ENCODE results near the gene NARF. TPM values are rescaled to one million over a fixed set of nuclear protein-coding genes. Genes with fewer than 3 reads are reported as not detected.

Gene NARF
- total and polyA plus RNA-seq, 2 experiments from 2014 or later: 66.1 to 67.1 TPM

DNA sequence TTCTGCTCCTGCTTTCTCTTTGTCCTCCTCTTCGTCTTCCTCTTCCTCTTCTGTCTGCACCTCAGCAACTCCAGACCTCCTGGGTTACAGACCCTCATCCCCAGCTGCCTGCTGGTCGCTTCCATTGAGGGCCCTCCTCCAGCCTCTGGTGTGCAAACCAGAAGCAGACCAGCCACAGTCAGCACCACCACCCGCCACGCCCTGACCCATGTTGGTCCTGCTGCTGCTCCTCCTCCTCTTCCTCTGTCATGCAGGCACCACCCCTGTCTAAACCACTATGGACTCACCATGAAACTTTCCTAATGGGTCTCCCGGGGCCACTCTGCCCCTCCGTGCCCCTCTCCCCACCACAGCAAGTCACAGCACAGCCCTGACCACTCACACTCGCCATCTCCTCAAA lies 28.7 kb upstream of the NARF start:
- Mint-ChIP-seq H3K9me3 (no peaks in the 10 kb centered on the region), H3K4me3 (no peak overlapping the region), H3K36me3 (ENCODE audit: low read depth) (no peaks in the 10 kb centered on the region; the same call in 2 of the 3 replicates), H3K27me3 (ENCODE audit: insufficient read depth, low read depth, poor library complexity) (peaks cover 16% of the 10 kb centered on the region), H3K4me1 (no peaks in the 10 kb centered on the region; the same call in 2 of the 3 replicates), H3K27ac (no peak overlapping the region)
- H4K20me1 ChIP-seq (replicated peaks; ENCODE audit: insufficient read depth): no peaks in the 10 kb centered on the region; the same call in 1 of the 2 replicates
- no peak overlapping the region for H3K27ac ChIP-seq (ENCODE audit: low read depth)
- H3K9me2 ChIP-seq (ENCODE audit: insufficient read depth): no peaks in the 10 kb centered on the region
- no peaks in the 10 kb centered on the region for H3K27me3 ChIP-seq (ENCODE audit: insufficient read depth)
- H3K4me3 ChIP-seq: no peak overlapping the region
- H2AFZ ChIP-seq: no peak overlapping the region
- no peaks in the 10 kb centered on the region for H3K4me1 ChIP-seq (ENCODE audit: insufficient read depth)
- H3K79me2 ChIP-seq (replicated peaks; ENCODE audit: insufficient read depth): no peaks in the 10 kb centered on the region
- no peak overlapping the region for H3K4me2 ChIP-seq
- H3F3A ChIP-seq (replicated peaks; ENCODE audit: low read depth): no peaks in the 10 kb centered on the region
- TF ChIP-seq NANOG (IDR thresholded peaks at IDR 0.05; ENCODE audit: borderline replicate concordance): no peak
- TF ChIP-seq POLR2AphosphoS5 (IDR thresholded peaks at IDR 0.05; ENCODE audit: low read depth): no peak
- no peak for TF ChIP-seq ZNF331 (CRISPR knock-in tag; IDR thresholded peaks at IDR 0.05; ENCODE audit: low read depth)
- no peak for TF ChIP-seq JUNB (IDR thresholded peaks at IDR 0.05; ENCODE audit: unreplicated experiment)
- TF ChIP-seq EZH2 (IDR thresholded peaks at IDR 0.05; ENCODE audit: low read depth, unreplicated experiment): no peak
- TF ChIP-seq, protein P1, sequence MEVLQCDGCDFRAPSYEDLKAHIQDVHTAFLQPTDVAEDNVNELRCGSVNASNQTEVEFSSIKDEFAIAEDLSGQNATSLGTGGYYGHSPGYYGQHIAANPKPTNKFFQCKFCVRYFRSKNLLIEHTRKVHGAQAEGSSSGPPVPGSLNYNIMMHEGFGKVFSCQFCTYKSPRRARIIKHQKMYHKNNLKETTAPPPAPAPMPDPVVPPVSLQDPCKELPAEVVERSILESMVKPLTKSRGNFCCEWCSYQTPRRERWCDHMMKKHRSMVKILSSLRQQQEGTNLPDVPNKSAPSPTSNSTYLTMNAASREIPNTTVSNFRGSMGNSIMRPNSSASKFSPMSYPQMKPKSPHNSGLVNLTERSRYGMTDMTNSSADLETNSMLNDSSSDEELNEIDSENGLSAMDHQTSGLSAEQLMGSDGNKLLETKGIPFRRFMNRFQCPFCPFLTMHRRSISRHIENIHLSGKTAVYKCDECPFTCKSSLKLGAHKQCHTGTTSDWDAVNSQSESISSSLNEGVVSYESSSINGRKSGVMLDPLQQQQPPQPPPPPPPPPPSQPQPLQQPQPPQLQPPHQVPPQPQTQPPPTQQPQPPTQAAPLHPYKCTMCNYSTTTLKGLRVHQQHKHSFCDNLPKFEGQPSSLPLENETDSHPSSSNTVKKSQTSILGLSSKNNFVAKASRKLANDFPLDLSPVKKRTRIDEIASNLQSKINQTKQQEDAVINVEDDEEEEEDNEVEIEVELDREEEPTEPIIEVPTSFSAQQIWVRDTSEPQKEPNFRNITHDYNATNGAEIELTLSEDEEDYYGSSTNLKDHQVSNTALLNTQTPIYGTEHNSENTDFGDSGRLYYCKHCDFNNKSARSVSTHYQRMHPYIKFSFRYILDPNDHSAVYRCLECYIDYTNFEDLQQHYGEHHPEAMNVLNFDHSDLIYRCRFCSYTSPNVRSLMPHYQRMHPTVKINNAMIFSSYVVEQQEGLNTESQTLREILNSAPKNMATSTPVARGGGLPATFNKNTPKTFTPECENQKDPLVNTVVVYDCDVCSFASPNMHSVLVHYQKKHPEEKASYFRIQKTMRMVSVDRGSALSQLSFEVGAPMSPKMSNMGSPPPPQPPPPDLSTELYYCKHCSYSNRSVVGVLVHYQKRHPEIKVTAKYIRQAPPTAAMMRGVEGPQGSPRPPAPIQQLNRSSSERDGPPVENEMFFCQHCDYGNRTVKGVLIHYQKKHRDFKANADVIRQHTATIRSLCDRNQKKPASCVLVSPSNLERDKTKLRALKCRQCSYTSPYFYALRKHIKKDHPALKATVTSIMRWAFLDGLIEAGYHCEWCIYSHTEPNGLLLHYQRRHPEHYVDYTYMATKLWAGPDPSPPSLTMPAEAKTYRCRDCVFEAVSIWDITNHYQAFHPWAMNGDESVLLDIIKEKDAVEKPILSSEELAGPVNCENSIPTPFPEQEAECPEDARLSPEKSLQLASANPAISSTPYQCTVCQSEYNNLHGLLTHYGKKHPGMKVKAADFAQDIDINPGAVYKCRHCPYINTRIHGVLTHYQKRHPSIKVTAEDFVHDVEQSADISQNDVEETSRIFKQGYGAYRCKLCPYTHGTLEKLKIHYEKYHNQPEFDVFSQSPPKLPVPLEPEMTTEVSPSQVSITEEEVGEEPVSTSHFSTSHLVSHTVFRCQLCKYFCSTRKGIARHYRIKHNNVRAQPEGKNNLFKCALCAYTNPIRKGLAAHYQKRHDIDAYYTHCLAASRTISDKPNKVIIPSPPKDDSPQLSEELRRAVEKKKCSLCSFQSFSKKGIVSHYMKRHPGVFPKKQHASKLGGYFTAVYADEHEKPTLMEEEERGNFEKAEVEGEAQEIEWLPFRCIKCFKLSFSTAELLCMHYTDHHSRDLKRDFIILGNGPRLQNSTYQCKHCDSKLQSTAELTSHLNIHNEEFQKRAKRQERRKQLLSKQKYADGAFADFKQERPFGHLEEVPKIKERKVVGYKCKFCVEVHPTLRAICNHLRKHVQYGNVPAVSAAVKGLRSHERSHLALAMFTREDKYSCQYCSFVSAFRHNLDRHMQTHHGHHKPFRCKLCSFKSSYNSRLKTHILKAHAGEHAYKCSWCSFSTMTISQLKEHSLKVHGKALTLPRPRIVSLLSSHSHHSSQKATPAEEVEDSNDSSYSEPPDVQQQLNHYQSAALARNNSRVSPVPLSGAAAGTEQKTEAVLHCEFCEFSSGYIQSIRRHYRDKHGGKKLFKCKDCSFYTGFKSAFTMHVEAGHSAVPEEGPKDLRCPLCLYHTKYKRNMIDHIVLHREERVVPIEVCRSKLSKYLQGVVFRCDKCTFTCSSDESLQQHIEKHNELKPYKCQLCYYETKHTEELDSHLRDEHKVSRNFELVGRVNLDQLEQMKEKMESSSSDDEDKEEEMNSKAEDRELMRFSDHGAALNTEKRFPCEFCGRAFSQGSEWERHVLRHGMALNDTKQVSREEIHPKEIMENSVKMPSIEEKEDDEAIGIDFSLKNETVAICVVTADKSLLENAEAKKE (CRISPR knock-in tag; IDR thresholded peaks at IDR 0.05): no peak
- no peaks in the 10 kb centered on the region for H3K36me3 ChIP-seq (ENCODE audit: insufficient read depth)
- DNase-seq (ENCODE audit: low spot score) (no peak), ATAC-seq (no peak)

DNA sequence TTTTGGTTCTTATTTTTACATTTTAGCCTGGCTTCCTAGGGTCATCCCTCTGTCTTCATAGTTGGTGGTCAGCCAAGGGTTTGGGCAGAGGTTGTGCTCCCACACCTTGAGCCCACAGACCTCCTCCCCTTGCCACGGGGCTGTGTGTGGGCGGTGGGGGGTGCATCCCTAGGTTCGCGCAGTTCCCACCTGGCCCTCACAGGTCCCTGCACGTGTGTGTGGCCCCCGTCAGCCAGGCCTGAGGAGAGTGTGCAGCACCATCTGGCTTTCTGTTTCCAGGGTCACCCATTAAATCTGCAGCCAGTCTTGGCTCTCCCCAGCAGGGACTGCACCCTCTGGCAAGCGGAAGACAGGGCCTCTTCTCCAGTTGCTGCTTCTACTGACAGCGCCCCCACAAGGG lies 26.5 kb upstream of the NARF start:
- H3K36me3 Mint-ChIP-seq (ENCODE audit: low read depth): no peaks in the 10 kb centered on the region; the same call in 1 of the 3 replicates
- no peaks in the 10 kb centered on the region for H3F3A ChIP-seq (replicated peaks; ENCODE audit: low read depth)
- TF ChIP-seq, protein P1 (CRISPR knock-in tag; IDR thresholded peaks at IDR 0.05): no peak
- TF ChIP-seq STAT1 (IDR thresholded peaks at IDR 0.05; ENCODE audit: unreplicated experiment) (no peak), JUNB (IDR thresholded peaks at IDR 0.05; ENCODE audit: unreplicated experiment) (no peak)

More for the DNA sequence above, 26.5 kb upstream of the NARF start:
- Mint-ChIP-seq H3K27me3 (ENCODE audit: insufficient read depth, low read depth, poor library complexity) (peaks cover 14% of the 10 kb centered on the region), H3K4me1 (peaks cover 3% of the 10 kb centered on the region; the same call in 1 of the 3 replicates), H3K4me3 (no peak overlapping the region), H3K9me3 (no peaks in the 10 kb centered on the region), H3K27ac (no peak overlapping the region)
- Histone ChIP-seq H3K27ac (ENCODE audit: low read depth) (no peak overlapping the region), H3K9me2 (ENCODE audit: insufficient read depth) (no peaks in the 10 kb centered on the region), H4K20me1 (replicated peaks; ENCODE audit: insufficient read depth) (no peaks in the 10 kb centered on the region; the same call in 1 of the 2 replicates), H3K27me3 (ENCODE audit: insufficient read depth) (no peaks in the 10 kb centered on the region), H2AFZ (no peak overlapping the region), H3K36me3 (ENCODE audit: insufficient read depth) (no peaks in the 10 kb centered on the region), H3K4me1 (ENCODE audit: insufficient read depth) (no peaks in the 10 kb centered on the region), H3K79me2 (replicated peaks; ENCODE audit: insufficient read depth) (no peaks in the 10 kb centered on the region), H3K4me2 (no peak overlapping the region), H3K4me3 (no peak overlapping the region)
- ATAC-seq (no peak), DNase-seq (ENCODE audit: low spot score) (no peak)
